DMS 273 (cell line): ENCODE results near the gene FDXR.

Source experiments
- DNase-seq: peaks from one replicate; lab custom pipeline; 2025; ENCODE audit not compliant: unreplicated experiment; lab: John Stamatoyannopoulos, UW

The FDXR gene

DNA sequence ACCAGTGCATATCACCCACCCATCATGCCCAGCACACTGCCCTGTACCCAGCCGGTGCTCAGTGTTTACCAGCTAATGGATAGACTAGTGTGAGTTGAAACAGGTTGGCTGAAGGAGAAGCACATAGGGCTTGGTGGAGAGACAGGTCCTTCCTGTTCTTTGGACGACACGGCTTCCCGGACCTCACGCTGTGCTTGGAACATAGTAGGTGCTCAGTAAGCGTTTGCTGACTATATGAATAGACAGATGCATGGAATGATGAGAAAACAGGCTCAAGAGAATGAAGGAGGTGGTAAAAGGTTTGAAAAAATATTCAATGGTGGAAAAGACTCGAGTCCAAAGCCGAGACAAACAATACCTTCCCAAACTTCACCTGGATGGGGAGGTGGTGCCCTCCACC, 27.4 kb upstream of the FDXR start:
- no peak for DNase-seq

DNA sequence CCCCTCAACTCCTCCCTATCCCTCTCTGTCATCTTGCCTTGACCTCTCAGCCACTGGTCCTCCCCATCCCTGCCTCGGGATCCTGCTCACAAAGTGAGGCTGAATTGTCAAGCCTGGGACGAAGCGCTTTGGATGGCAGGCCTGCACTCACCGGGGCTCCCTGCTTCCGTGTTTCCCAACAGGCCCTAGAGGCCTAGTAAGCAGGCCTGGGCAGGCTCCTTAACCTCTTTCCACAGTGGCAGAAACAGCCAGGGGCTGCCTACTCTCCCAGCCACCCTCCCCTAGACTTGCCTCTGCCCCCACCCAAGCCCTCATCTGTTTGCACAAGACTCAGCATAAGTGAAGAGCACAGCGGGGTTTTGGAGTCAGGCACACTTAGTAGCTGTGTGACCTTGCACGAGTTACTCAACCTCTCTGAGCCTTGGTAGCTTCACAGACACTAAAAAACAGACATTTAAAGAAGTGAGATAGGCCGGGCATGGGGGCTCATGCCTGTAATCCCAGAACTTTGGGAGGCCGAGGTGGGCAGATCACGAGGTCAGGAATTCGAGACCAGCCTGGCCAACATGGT, 25.7 kb upstream of the FDXR start:
- no peak for DNase-seq

DNA sequence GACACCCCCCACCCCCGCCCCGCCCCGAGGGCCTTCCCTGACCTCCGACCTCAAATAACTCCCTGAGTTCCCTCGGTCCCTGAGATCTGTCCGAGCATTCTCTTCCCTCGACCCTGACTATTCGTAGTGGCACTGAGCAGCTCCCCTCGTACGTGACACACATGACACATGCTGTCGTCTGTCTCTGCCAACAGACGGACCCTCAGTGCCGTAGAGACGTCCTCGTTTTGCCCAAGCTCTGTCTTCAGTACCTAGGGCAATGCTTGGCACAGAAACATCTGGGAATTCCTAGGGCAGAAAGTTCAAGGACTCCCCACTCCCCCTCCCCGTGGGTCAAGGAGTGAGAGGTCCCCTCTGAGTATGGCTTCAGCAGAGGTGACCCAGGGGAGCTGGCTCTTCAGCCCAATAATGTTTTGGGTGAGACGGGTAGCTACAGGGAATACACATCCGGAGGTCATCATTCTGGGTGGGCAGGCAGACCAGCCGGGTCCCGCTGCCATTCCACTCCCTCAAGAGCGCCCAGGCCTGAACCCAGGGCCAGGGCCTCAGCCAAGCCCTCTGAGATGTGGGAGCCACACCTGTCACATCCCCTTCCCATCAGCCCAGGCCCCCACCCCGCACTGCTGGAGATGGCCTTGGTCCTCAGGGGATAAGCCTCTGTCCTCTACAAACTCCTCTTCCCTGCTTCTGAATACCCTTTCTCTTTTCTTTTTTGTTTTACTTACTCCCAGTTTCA, 21.3 kb upstream of the FDXR start:
- no peak for DNase-seq

DNA sequence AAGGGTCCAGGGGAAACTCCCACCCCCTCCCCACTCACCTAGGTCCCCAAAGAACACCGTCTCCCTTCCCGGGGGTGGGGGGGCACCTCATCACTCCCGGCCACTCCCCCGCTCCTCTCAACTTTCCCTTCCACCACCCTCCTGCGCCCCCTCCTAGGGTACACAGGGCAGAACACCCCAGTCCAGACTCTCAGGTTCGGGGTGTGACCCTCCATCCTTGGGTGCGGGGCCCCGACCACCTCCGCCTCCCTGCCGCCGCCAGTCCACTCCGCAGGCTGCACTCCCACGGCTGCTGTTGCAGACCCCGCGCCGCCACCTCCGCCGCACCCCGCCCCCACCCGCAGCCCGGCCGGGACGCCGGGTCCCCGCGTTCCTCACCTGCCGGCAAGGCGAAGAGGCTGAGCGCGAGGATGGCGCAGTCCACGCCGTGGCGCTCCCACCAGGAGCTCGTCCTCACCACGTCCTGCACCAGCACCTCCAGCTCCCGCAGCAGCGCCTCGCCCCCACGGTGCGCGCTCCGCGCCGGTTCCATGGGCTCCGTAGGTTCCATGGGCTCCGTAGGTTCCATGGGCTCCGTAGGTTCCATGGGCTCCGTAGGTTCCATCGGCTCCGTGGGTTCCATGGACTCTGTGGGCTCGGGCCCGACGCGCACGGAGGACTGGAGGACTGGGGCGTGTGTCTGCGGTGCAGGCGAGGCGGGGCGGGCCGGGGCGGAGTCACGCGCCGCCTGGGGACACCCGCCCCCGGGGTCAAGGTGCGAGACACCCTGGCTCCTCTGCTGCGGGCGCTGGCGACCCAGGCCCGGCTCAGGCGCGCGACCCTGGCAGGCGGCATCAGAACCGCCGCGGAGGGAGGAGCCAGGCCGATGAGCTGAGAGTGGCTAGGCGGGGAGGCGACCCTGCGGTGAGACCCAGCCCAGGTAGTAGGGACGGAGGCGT, 20.4 kb upstream of the FDXR start, which contains the start of gene FADS6:
Gene FADS6 (minus strand): TSS at position 660 of the 938 bp plus-strand sequence. CDS start 38 bp downstream, at position 622.
- DNase-seq, result no peak

DNA sequence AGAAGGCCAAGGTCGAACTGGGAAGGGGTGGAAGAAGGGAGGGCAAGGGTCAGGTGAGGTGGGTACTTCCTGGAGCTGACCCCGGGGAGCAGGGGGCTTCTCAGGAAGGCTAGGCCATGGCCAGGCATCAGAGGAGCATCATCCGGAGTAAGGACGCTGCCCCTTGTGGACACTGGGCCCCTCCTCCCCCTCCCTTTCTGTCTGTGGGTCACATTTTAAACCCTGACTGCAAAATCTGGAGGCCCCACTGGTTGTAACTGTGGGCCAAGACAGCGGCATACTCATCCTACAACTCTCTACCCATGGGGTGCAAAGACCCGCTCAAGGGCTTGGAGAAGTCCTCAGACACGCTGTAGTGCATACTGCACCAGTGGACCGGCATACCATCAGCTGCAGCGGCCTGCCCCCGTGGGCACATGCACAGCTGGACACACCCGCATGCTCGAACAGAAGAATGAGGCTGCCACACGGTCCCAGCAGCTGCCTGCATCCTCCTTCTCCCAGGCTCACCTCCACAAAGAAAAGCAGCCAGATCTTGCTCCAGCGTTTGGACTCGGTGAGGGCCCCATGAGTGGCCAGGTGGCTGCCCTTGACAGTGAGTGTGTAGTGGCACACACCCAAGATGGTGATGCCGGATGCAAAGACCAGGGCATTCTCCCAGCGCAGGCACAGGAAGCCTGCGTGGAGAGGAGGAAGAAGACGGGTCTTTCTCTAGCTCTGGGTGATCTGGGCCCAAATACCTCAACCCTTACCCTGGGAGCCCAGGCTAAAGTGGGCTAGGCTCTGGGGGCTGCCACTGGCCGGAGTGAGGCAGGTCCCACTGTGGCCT, 19.4 kb upstream of the FDXR start:
- no peak for DNase-seq

DNA sequence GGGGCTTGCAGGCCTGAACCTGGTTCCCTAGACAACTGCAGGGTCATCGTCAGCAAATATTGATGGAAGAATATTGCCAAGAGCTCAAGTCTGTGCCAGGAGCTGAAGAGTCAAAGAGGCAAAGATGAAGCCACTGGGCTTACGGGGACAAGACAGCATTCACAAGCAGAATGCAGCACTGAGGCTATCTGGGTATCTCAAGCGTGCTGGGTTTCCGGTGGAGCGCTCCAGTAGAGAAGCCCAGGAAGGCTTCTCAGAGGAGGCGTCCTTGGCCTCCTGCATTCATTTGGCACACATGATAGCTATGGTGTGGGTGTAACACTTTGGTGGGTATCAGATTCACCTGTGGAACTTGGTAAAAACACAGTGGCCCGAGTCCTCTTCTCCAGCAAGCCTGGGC, 17.8 kb upstream of the FDXR start:
- no peak for DNase-seq

DNA sequence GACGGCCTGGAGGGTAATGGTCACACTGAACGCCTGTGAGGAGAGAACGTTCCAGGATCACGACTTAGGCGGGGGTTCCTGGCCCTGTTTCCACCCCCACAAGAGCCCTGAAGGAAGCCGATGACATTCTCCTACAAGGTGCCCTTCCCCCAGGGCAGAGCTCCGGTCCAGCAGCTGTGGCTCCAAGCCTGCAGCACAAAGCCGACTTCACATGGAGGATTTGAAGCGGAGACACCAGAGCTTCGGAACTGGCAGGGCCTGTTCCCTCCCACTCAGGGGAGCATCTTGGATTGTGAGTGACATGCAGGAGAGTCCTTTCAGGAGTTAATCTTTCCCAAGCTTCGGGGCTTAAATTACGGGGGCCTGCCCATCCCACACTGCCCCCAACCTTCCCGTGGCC, 15.7 kb upstream of the FDXR start:
- no peak for DNase-seq

DNA sequence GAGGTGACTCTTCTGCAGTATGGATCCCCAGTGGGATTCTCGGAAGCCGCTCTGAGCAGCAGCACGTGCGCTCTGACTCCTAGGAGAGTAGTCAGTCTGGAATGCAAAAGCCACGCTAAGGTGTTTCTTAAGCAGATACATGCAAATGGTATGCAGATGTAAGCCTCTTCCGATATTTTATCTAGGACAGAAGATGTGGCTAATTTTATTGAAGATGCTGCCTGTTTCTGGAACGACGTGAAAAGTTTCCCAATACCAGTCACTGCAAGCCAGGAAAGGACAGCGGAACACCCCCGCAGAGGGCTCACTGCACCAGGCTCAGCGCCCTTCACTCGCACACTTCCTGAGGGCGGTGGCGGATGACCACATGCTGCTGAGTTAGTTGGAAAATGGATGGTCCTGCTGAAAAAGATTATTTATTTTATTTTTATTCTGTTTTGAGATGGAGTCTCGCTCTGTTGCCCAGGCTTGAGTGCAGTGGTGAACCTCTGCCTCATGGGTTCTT, 10.5 kb upstream of the FDXR start:
- DNase-seq, result no peak

DNA sequence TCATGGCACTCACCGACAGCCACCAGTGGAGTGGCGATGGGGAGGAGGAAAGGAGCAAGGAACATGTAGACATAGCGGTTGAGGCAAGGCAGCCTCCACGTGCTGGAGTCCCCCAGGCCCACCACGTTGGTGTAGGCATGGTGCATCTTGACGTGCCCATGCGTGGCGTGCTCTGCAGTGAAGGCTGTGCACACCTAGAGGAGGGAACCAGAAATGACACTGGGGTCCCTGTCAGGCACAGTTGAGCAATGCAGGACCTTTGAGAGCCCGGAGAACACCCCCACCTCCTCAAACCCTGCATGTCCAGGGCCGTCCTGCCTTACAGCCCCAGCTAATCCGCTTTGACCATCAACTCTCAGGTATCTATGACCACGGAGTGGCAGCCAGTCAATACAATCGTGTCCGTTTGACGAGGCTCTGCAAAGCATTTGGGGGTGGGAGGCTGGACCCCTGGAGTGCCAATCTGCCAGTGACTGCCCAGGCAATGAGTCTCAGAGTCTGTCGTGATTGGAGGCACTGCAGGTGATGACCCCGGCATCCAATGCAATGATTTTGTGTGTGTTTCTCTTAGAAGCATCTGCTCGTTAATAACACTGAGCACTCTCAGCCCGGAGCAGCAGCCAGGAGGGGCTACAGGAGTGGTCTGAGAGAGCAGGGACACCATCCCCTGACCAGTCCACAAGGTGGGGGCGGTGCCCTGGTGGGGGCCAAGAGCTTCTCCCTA, 9.9 kb upstream of the FDXR start:
- no peak for DNase-seq

DNA sequence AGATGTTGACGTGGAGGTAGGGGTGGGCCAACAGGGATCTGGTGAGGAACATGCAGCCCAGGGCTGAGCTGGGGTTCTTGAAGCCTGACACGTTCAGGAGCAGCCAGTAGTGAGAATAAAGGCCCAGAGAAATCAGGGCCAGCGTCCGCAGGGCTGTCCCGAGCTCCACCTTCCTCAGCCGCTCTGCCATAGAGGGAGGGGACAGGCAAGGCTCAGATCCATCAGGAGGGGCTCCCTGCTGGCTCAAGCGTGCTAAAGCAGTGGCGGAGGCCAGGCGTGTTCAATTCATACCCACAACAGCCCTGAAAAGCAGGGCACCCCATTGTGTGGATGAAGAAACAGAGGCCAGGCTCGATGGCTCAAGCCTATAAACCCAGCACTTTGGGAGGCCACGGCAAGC, 8.3 kb upstream of the FDXR start:
- DNase-seq, result no peak

DNA sequence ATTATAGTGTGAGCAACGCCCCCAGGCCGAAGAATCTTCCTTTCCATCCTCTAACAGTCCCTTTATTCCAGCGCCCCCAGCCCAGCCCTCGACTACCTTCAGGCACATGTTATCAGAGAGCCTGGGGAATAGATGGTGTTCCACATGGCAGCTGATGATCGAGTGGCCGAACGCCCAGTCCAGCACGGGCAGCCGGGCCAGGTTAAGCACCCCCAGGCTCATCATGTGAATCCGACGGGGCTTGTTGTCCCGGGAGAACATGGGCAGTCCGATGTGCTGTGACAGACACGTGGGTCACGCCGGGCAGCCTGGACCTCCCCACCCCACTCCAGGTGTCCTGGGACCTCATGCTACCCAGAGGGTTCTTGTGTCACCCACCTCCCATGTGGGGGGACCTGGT, 6.5 kb upstream of the FDXR start:
- DNase-seq, result no peak

DNA sequence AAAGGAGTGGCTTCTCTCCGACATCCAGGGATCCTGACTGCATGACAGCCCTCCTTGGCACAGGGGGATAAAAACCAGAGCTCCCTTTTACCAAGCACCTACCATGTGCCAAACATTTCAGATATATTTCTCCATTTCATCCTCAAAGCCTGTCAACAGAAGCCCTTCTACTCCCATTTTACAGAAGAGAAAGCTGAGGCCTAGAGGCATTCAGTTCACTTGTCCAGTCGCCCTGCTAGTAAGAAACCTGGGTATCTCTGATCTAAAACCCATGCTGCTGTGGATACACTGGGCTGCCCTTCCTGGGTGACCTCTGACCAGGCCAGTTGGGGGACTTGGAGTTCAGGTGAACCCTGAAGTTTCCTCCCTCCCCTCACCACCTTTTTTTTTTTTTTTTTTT, 5.9 kb upstream of the FDXR start:
- DNase-seq, result no peak

DNA sequence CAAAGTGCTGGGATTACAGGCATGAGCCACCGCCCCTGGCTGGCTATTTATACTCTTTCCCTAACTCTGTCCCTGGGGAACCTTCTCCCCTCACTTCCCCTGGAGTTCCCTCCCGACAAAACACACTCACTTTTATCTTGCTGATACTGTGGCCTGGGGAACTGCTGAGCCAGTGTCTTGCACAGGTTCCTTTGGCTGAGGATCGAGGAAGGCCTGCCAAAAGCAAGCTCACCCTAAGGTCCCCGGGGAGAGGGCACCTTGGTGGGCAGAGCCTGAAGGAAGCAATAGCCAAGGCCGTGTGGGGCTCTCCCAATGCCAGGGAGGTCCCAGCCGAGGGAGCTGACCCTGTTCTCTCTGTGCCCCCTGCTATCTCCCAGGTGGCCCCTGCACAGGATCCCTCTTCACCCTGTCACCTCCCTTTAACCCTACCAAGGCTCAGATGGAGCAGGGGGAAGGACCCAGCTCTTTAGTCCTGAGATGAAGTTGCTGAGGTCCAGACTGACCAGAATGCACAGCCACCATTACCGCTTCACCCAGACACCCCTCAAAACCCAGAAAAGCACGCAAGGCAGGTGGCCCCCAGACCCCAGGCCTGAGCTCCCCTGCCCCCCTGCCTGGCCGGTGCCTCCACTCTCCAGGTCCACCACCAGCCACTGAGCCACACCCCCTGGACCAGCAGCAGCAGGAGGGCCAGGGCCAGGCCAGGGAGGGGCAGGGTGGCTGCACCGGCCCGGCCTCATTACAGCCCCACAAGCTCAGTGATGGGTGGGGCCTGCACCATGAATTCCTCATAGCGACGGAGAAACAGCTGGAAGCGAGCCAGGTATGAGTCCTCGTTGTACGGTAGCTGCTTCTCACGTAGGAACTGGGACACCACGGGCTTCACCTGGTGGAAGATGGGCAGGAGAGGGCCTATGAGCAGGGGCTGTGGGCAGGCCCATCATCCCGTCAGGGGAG, 5.1 kb upstream of the FDXR start:
- DNase-seq, result no peak

DNA sequence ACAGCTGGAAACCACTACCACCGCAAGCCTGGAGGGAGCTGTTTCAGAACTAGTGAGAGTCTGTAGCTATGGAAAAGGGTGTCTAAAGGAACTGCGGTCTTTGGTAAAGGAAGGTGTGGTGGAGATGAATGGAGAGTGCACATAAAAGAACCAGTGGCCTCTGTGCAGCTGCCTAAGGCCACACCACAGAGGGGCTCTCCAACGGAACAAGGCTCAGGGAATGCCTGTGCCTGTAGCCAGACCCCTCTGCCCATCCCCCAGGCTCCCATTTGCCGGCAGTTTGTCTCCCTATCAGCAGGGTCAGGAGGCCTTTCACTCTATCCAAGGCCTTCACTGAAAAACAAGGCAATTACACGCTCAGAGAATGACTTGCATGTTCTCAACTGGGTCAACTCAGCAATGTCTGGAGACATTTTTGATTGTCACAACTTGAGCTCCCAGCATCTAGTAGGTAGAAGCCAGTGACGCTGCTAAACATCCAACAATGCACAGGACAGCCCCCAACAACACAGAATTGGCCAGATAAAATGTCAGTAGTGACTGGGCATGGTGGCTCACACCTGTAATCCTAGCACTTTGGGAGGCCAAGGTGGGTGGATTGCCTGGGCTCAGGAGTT, 3.3 kb upstream of the FDXR start:
- no peak for DNase-seq

DNA sequence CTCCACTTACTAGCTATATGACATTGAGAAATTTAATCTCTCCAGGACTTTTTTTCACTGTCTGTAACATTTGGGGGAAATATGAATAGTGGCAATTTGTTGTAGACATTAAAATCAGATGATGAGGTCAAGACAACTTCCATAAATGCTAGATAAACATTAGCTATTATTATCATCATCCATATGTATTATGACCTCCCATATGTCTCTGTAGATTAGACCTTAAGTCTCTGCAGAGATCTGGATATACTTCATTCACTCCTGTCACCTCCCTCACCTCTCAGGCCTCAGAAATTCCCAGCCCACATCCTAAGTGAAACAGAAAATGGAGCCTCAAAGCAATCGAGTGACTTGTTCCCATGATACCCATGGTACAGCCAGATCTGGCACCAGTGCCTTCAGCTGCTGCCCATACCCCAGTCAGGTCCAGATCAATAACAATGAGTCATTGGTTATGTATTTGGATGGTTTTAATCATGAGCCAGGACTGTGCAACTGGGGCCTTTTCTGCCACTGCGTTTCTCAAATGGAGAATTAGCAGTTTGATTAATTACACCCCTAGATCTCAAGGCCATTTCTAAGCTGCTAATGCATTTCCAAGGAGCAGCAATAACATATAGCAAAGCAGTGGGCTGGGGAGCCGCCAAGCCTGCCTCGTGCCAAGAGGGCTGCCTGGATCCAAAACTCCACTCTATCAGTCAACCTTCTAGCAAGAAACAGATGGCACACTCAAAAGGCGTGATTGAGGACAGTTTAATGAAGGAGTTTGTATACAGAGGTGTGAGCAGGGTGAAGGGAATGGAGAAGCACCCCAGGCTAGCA, 2.6 kb upstream of the FDXR start:
- DNase-seq, result peak; percentile 84

DNA sequence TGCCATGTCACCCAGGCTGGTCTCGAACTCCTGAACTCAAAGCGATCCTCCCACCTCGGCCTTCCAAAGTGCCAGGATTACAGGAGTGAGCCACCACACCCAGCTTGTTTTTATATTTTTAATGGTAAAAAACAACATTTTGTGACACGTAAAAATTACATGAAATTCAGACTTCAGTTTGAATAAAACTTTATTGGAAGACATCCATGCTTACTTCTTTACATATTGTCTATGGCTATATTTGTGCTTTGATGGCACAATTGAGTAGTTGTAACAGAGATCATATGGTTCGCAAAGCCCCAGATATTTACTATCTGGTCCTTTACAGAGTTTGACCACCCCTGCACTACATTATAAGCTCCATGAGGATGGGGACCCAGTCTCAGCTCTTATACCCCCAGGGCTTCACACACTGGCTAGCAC, 1.8 kb upstream of the FDXR start:
- no peak for DNase-seq

DNA sequence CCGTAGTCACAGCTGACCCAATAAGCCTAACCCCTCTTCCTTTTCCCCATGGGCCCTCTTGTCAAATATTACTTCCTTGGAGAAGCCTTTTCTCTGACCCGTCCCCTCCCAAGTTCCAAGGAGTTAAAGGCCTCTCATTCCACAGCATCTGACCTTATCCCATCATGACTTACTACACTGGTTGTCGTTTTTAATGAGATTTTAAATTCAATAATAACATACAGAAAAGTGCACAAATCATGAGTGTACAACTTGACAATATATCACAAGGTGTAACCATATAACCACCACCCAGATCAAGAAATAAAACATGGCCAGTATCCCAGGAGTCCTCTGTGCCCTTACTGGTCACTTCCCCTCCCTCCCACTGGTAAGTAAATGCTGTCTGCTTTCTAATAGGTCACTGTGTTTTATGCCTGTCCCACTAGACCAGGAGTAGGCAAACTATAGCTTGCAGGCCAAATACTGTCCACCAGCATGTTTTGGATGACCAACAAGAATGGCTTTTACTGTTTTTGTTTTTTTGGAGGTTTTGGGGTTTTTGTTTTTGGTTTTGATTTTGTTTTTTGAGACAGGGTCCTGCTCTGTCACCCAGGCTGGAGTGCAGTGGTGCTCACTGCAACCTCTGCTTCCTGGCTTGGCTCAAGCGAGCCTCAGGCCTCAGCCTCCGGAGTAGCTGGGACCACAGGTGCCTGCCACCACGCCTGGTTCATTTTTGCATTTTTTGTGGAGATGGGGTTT, 1.2 kb upstream of the FDXR start:
- peak; percentile 32 for DNase-seq
